Sigmoid colon (tissue), 4 donors: ENCODE data around the gene TPX2.

Source experiments
- CTCF ChIP-seq, 4 experiments: fragments of 450-650 bp in 3 of 4; fragments of 200-600 bp in 1 of 4; IDR thresholded peaks; one replicate each; pipeline ENCODE4 v1.5.1; 2016 to 2019; ENCODE audit warnings: antibody characterized with exemption in 4 of 4, mild to moderate bottlenecking in 3 of 4, moderate library complexity in 2 of 4
- EP300 ChIP-seq, 4 donors: sonication (generic); formaldehyde crosslinking; IDR thresholded peaks; one replicate each; pipeline ENCODE4 v1.6.1; 2017; ENCODE audit warnings: antibody characterized with exemption in 4 of 4
- POLR2A ChIP-seq, 2 donors: fragments of 450-650 bp; IDR thresholded peaks; one replicate each; pipeline ENCODE4 v1.6.1; 2016; ENCODE audit warnings: antibody characterized with exemption in 2 of 2, mild to moderate bottlenecking in 2 of 2, moderate library complexity in 2 of 2
- POLR2AphosphoS5 ChIP-seq, 4 donors: sonication (generic); formaldehyde crosslinking; IDR thresholded peaks; one replicate each; pipeline ENCODE4 v1.6.1; 2017; ENCODE audit warnings: antibody characterized with exemption in 4 of 4

DNA sequence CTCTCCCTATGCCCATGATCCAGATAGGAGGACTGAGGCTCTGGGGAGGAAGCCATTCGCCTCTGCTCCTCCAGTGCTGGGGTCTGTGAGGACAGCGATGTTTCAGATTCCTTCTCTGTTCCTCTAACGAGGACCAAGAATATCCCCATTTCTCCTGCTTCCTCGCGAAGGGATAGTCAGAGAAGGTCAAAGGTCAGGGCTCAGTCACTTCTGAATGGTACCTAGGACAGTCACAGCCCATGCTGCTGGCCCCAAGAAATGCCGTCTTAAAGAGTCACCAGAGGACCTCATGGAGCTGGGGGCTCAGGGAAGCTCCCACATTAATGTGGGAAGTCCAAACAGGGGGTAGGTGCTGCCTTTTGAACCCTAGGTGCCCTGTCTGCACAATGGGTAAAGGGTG is 104.2 kb downstream of the TPX2 start:
- TF ChIP-seq CTCF (IDR thresholded peaks at IDR 0.05), result no peak
- no peak for TF ChIP-seq POLR2A (IDR thresholded peaks at IDR 0.05)
- TF ChIP-seq EP300 (IDR thresholded peaks at IDR 0.05), result no peak
- TF ChIP-seq POLR2AphosphoS5 (IDR thresholded peaks at IDR 0.05), result no peak
